Sigmoid colon (tissue), 7 donors: ENCODE measurements around the gene STPG3. TPM values are rescaled to one million over a fixed set of nuclear protein-coding genes. Genes with fewer than 3 reads are reported as not detected.

Experiments
- DNase-seq: peaks from one replicate; pipeline ENCODE4 v3.0.0-alpha.2; 2019
- H3K27ac ChIP-seq, 4 donors: fragments of 200-600 bp; sonication (generic); one replicate each; pipeline ENCODE4 v1.5.1; 2016 to 2019; ENCODE audit warnings: mild to moderate bottlenecking in 1 of 4
- H3K27me3 ChIP-seq, 3 donors: fragments of 200-600 bp; sonication (generic); one replicate each; pipeline ENCODE4 v1.5.1; 2019; ENCODE audit warnings: mild to moderate bottlenecking in 1 of 3
- H3K36me3 ChIP-seq, 4 donors: fragments of 200-600 bp; sonication (generic); one replicate each; pipeline ENCODE4 v1.5.1; 2016 to 2019
- H3K4me1 ChIP-seq, 4 donors: fragments of 200-600 bp; sonication (generic); one replicate each; pipeline ENCODE4 v1.5.1; 2017 to 2019
- H3K4me3 ChIP-seq, 4 donors: fragments of 200-600 bp; sonication (generic); one replicate each; pipeline ENCODE4 v1.5.1; 2017 to 2019; ENCODE audit warnings: mild to moderate bottlenecking in 2 of 4, moderate library complexity in 1 of 4
- H3K9me3 ChIP-seq, 4 donors: fragments of 200-600 bp in 3 of 4; sonication (generic) in 3 of 4; one replicate each; pipeline versions ENCODE4 v1.5.1 to v1.6.1; 2013 to 2019
- CTCF ChIP-seq, 4 experiments: fragments of 450-650 bp in 3 of 4; fragments of 200-600 bp in 1 of 4; IDR thresholded peaks; one replicate each; pipeline ENCODE4 v1.5.1; 2016 to 2019; ENCODE audit warnings: antibody characterized with exemption in 4 of 4, mild to moderate bottlenecking in 3 of 4, moderate library complexity in 2 of 4
- EP300 ChIP-seq, 4 donors: sonication (generic); formaldehyde crosslinking; IDR thresholded peaks; one replicate each; pipeline ENCODE4 v1.6.1; 2017; ENCODE audit warnings: antibody characterized with exemption in 4 of 4
- POLR2A ChIP-seq, 2 donors: fragments of 450-650 bp; IDR thresholded peaks; one replicate each; pipeline ENCODE4 v1.6.1; 2016; ENCODE audit warnings: antibody characterized with exemption in 2 of 2, mild to moderate bottlenecking in 2 of 2, moderate library complexity in 2 of 2
- POLR2AphosphoS5 ChIP-seq, 4 donors: sonication (generic); formaldehyde crosslinking; IDR thresholded peaks; one replicate each; pipeline ENCODE4 v1.6.1; 2017; ENCODE audit warnings: antibody characterized with exemption in 4 of 4
- WGBS, 2 donors: extraction: QIAGEN DNeasy Blood & Tissue Kit; methylation state at CpG; one replicate each; pipeline ENCODE4 v1.1.7; 2013; 5-methylcytosine and 5-hydroxymethylcytosine counted together
- intact Hi-C: fragments of 100-400 bp; cut with DNase I; formaldehyde crosslinking; loops from one replicate; pipeline ENCODE4 v1.15.1; 2023
- polyA plus RNA-seq, 3 donors: library from polyadenylated mRNA; stranded (reverse); fragments of 200-250 nt; gene quantifications; one replicate each; pipeline ENCODE4 v1.2.3, GENCODE V29; 2013
- total RNA-seq, 4 donors: library from RNA; depleted of rRNA; stranded (reverse); fragments of >200 nt; gene quantifications; one replicate each; pipeline ENCODE4 v1.1.0, GENCODE V29; 2016
- donor health status: healthy with polysubstance abuse.
- donor health status: Bipolar disorder and iron deficiency.
- donor health status: healthy.

The STPG3 gene
- total and polyA plus RNA-seq, 7 donors, result not detected

- Histone ChIP-seq H3K27me3 (no peaks in the 10 kb centered on the region), H3K36me3 (peaks cover 9 to 62% (median 41%) of the 10 kb centered on the region in 4 donors), H3K27ac (no peak overlapping the region), H3K4me1 (peaks cover 0 to 5% (median 3%) of the 10 kb centered on the region in 4 donors), H3K4me3 (no peak overlapping the region), H3K9me3 (no peaks in the 10 kb centered on the region)
- DNase-seq, result no peak
- intact Hi-C loops, result no loop called here
- TF ChIP-seq EP300 (IDR thresholded peaks at IDR 0.05) (no peak), POLR2A (IDR thresholded peaks at IDR 0.05) (no peak), CTCF (IDR thresholded peaks at IDR 0.05) (no peak), POLR2AphosphoS5 (IDR thresholded peaks at IDR 0.05) (no peak)
- 84 to 86% methylated on average over 10 of the region's 10 CpGs for WGBS, 2 donors
These were observed 12.4 kb downstream of the STPG3 start for GRCh38 chr9:137263506-137263905.

- WGBS, 2 donors, result 95 to 96% methylated on average over 22 of the region's 22 CpGs
- H3K4me3 ChIP-seq, result no peak overlapping the region
- H3K27ac ChIP-seq, result no peak overlapping the region
- TF ChIP-seq EP300 (IDR thresholded peaks at IDR 0.05) (no peak), CTCF (IDR thresholded peaks at IDR 0.05) (no peak), POLR2A (IDR thresholded peaks at IDR 0.05) (no peak), POLR2AphosphoS5 (IDR thresholded peaks at IDR 0.05) (no peak)
- H3K36me3 ChIP-seq, result peaks cover 9 to 56% (median 36%) of the 10 kb centered on the region in 4 donors
- intact Hi-C loops, result no loop called here
- no peak for DNase-seq
- peaks cover 0 to 11% (median 9%) of the 10 kb centered on the region in 4 donors for H3K4me1 ChIP-seq
- H3K9me3 ChIP-seq, result no peaks in the 10 kb centered on the region
- no peaks in the 10 kb centered on the region for H3K27me3 ChIP-seq
These were observed 13.0 kb downstream of the STPG3 start for GRCh38 chr9:137264067-137264466.

GRCh38 chr9:137265496-137266161 is 14.5 kb downstream of the STPG3 start:
- WGBS, 2 donors, result 94 to 96% methylated on average over 29 of the region's 29 CpGs
- no peak overlapping the region for H3K4me3 ChIP-seq
- no peaks in the 10 kb centered on the region for H3K9me3 ChIP-seq
- no peak for TF ChIP-seq POLR2A (IDR thresholded peaks at IDR 0.05)
- no peak for TF ChIP-seq CTCF (IDR thresholded peaks at IDR 0.05)
- TF ChIP-seq EP300 (IDR thresholded peaks at IDR 0.05), result no peak
- no peak for TF ChIP-seq POLR2AphosphoS5 (IDR thresholded peaks at IDR 0.05)
- peaks cover 9 to 55% (median 35%) of the 10 kb centered on the region in 4 donors for H3K36me3 ChIP-seq
- H3K27ac ChIP-seq, result no peak overlapping the region
- intact Hi-C loops, result no loop called here
- no peak for DNase-seq
- peaks cover 0 to 17% (median 16%) of the 10 kb centered on the region in 4 donors for H3K4me1 ChIP-seq
- H3K27me3 ChIP-seq, result no peaks in the 10 kb centered on the region

GRCh38 chr9:137266162-137266527 is 15.1 kb downstream of the STPG3 start:
- intact Hi-C loops, result no loop called here
- WGBS, 2 donors, result 93 to 94% methylated on average over 15 of the region's 15 CpGs
- Histone ChIP-seq H3K9me3 (no peaks in the 10 kb centered on the region), H3K27ac (no peak overlapping the region), H3K27me3 (no peaks in the 10 kb centered on the region), H3K4me3 (no peak overlapping the region), H3K4me1 (peaks cover 0 to 17% (median 16%) of the 10 kb centered on the region in 4 donors), H3K36me3 (peaks cover 14 to 60% (median 37%) of the 10 kb centered on the region in 4 donors)
- DNase-seq, result no peak
- TF ChIP-seq CTCF (IDR thresholded peaks at IDR 0.05), result no peak
- TF ChIP-seq EP300 (IDR thresholded peaks at IDR 0.05), result no peak
- TF ChIP-seq POLR2AphosphoS5 (IDR thresholded peaks at IDR 0.05), result no peak
- no peak for TF ChIP-seq POLR2A (IDR thresholded peaks at IDR 0.05)
